ENCODE measurements around the gene BRD4.
A peak's percentile ranks its signal among the peaks of the same experiment; 100 is the strongest.

Gene BRD4

DNA sequence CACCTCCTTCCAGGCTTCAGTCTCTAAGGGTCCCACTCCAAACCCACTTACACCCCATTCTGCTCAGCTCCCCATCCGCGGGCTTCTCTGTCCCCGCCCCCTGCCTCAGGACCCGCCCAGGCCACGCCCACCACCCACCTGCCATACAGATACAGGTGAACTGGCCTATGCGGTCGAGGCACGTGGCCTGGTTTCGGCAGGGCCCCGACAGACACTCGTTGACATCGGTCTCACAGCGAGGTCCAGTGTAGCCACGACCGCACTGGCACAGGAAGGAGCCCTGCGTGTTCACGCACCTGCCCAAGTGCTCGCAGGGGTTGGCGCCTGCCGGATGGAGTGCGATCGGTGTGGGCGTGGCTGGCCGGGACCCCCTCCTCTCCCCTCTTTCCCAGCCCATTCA lies 143.5 kb downstream of the BRD4 start:
- no peak for DNase-seq

DNA sequence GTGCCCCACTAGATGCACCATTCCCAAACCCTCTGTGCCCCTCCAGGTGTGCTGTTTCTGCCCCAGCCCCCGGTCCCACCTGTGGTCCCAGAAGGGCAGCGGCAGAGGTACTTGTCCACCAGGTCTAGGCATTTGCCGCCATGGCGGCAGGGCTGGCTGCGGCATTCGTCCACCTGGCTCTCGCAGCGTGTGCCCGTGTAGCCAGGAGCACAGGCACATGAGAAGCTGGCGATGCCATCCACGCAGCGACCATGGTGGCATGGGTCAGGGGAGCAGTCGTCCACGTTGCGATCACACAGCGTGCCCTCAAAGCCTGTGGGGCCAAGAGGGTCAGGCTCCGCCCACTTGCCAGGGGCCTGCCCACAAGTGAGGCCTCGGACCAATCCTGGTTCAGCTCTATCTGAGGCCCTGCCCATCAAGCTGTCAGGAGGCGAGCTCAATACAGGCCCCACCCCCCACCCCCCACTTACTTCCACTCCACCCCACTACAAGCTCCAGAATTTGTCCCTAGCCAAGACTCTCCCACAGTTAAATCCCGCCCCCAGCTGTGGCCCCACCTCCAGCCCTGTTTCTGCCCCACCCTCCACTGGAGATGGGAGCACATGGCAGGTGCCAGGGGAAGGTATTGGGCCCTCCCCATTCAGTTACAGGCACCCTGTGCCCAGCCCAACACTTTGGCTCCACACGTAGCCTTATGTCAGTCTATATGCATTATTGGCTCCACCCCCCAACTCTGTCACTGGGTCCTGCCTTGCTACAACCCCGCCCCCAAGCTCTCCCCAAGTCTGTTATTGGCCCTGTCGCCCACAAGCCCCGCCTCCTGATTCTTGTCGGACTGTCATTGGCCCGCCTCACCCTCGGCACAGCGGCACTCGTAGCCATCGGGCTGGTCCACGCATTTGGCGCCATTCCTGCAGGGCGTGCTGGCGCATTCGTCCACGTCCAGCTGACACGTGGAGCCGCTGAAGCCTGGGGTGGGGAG lies 145.0 kb downstream of the BRD4 start:
- peak; percentile 14 for DNase-seq

All from activated naive CD4-positive, alpha-beta T cell treated with anti-CD3 and anti-CD28 coated beads, Interleukin-2, amount 50 U/mL, for 16 hours (primary cell).